Central memory CD4-positive, alpha-beta T cell (primary cell): ENCODE data around the gene CNTNAP2.
"Not testable (repeated sequence)": the region's sequence is repeated elsewhere in the genome, so short reads cannot be mapped to it uniquely, and the experiment has no call there.

ENCODE experiments used
- DNase-seq: peaks from one replicate; pipeline ENCODE4 v3.0.0; 2022

Gene CNTNAP2

DNA sequence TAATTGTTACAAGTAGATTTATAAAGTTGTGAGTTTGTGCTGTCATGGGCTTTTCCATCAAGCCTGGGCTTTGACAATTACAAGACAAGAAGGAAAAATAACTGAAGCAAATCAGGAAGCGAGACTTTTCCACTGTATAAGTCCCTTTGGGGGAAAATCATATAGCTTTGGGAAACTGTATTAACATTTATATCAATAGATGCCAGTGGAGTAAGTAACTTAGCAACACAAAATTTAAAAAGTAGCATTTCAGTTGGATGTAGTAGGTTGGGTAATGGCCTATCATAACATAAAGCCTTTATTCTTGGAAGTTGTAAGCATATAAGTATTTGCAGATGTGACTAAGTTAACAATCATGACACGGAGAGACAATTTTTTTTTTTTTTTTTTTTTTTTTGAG is 931.1 kb downstream of the CNTNAP2 start:
- no peak for DNase-seq

DNA sequence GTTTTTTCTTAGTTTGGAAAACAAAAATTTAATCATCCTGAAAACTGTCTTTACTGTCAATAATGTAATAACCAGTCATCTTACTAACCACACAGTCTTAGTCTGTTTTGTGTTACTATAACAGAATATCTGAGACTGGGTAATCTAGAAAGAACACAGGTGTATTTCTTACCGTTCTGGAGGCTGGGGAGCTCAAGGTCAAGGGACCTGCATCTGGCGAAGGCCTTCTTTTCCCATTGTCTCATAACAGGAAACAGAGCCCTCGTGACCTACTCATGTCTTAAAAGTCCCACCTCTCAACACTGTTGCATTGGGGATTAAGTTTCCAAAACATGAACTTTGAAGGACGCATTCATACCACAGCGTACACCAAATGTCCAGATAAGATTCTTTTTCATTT is 932.3 kb downstream of the CNTNAP2 start:
- no peak for DNase-seq

DNA sequence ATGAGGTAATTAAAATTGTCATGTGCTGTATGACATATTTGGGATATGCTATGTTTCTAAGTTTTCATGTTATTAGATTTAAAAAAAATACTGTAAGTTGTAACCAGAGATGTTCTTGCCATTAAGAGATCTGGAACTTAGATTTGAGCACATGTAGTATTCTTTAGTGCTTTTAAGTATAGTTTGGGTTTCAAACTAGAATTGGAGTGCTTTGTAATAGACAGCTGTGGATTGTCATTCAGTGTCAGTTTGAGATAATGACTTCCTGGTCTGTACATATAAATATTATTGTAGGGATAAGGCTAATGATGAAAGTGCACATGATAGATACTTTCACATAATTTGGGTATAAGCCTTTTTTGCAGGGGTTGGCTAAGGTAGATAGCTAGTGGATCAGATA is 936.2 kb downstream of the CNTNAP2 start:
- DNase-seq, result no peak

DNA sequence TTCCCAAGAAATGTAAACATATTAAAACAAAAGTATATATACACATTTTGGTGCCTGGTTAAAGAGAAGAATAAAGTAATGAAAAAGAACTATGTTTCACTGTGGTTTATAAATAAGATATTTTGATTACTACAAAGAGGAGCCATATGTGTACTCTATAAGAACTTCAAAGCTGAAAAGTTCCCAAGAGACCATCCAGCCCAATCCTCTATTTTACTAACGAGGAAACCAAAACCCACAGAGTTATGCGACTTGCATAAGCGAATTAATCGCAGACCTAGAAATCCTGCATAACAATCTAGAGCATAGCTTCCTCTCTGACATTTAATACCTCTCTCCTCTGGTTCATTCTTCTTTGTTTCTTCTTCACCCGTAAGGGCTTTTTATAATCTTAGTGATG is 937.1 kb downstream of the CNTNAP2 start:
- DNase-seq, result no peak

DNA sequence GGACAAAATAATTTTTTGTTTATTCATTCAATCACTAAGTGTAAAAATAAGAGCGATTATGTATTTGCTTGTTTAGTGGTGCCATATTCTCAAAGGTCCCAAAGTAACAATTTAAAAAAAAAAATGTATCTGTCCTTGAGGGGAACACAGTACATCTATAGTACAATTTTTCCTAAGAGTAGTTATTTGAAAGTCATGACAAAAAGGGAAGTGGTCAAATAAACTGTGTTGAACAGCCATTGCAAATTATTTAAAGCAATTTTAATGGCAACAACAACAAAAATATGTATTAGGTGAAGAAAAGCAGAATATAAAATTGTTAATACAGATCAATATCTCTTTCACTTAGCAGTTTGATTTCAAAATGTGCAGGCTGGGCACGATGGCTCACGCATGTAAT is 943.5 kb downstream of the CNTNAP2 start:
- DNase-seq, result no peak

DNA sequence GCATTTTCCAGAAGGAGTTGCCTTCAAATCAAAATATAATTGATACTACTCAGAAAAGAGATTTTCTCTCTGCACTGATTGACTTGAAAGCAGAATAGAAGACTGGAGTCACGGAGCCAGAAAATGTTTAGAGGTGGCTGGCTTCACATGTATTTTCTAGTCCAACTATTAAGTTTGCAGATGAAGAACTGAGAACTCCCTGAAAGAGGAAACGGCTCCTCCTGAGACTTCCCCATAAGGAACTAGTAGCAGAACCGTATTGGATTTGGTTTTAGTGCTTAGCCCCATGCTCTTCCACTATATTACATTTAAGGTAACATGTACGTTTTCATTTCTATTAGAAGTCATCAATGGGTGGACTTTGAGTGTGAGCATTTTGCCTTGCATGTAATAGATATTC is 946.3 kb downstream of the CNTNAP2 start:
- no peak for DNase-seq

DNA sequence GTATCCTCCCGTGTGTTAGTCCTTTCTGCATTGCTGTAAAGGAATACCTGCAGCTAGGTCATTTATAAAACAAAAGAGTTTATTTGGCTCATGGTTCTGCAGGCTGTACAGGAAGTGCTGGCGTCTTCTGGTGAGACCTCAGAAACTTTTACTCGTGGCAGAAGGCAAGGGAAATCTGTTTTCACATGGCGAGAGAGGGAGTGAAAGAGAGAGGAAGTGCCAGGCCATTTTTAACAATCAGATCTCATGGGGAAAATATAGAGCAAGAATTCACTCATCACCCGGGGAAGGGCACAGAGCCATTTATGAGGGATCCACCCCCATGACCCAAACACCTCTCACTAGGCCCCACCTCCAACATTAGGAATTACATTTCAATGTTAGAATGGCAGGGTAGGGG is 952.2 kb downstream of the CNTNAP2 start:
- no peak for DNase-seq

DNA sequence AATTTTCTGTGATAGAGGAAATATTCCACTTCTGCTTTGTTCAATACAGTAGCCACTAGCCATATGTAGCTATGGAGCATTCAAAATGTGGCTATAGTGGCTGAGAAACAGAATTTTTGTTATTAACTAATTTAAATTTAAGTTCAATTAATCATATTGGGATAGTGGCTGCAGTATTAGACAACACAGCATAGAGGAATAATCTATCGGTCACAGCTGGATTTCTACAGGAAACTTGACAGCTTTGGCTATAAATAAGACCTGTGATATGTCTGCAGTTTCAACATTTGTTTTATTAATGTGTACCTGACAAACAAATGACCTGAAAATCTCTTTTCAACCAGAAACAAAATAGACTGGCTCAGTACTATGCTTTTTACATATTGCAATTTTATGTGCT is 953.2 kb downstream of the CNTNAP2 start:
- DNase-seq, result no peak

DNA sequence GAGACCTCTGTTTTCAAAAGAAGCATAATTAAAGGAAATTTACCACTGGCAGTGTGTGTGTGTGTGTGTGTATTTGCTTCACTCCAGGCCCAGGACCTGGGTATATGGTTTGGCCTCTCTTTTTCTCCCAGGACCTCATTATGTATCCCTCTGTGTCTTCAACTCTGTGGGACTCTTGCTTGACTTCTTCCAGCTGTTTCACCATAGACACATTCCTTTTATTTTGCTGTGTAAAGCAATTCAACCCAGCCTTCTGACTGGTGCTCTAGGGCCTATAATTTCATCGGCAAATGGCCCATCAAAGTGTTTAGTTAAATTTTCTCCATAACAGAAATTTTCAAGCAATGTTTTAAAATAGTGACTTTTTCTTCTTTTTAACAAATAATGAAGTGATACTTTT is 954.3 kb downstream of the CNTNAP2 start:
- no peak for DNase-seq

DNA sequence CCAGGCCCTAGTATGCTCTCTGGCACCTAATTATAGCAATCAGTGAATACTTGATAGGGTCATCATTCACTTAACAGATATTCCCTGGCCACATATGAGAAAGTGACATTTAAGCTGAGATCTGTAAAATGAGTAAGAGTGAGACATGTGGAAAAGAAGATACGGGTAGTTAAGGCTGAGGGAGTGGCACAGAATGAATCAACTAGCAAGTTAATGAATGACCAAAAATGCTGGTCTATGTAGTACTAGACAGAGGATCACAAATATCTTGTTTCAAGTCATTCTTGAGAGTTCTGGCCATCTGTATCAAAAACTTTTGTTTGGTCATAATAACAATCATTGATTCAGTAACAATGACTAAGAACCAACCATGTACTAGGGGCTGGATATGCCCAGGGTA is 954.9 kb downstream of the CNTNAP2 start:
- DNase-seq, result no peak

DNA sequence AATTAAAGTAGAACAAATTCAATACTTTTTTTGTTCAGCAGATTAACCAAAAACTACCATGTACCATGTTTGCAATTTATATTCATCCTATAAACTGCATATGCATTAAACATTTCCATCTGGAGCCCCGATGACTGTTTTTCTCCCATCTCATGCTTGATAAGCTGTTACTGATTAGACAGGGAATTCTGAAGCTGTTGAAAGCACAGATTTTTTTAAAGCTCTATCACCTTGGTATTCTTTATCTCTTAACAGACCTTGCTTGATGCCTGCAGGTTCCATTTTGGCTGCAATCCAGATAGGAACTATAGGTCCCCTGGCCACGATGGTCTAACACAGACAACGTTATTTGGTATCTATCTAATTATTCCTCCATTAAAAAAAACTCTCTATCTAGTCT is 961.7 kb downstream of the CNTNAP2 start:
- no peak for DNase-seq

DNA sequence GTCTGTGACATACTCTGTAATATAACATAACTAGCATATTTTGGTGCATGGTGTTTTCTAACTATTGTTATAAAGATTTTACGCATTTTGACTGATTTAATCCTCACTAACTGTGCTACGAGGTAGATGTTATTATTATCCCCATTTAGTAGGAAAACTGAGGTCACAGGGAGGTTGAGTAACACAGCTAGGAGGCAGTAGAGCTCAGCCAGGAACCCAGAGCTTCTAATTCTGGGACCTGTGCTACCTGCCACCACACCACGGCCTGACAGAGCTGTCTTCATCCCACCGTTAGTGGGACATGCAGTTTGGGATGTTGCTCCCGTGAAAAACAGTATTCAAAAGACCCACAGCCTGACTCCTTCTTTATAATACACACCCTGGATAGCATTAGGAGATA is 962.5 kb downstream of the CNTNAP2 start:
- DNase-seq, result no peak

DNA sequence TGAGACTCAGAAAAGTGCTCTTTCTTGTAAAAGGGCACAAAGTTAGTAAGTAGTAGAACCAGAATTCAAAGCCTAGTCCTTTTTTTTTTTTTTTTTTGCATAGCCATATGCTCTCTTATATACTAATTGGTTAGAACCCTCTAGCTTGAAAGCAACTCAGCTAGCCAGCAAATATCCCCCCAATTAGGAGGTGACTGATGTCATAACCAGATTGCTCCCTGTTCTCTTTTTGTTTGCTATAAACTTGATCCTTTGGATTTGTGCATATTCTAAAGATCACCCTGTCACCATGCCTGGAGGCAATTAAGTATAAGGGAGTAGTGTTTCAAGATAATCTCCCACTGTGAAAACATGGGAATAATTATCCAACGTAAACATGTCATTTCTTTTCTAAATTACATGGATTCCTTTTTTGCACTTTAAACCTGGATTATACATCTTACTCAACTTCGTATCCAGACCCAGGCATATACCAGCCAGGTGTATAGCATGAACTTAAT is 963.4 kb downstream of the CNTNAP2 start:
- DNase-seq, result no peak

DNA sequence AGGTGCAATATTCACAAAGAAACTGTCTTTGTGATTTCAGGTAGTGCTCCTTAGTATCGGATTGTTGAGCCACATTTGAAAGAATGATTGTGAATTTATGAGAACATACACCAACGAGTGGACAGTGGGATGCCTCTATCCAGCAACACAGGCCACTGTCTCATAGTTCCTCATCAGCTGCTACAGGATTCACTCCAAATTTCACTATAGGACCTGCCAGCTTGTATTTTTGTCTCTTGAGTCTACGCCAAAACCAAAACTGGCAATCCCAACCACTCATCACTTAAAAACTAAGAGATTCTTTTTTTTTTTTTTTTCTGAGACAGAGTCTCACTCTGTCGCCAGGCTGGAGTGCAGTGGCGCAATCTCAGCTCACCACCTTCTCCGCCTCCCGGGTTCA is 964.5 kb downstream of the CNTNAP2 start:
- DNase-seq, result no peak

DNA sequence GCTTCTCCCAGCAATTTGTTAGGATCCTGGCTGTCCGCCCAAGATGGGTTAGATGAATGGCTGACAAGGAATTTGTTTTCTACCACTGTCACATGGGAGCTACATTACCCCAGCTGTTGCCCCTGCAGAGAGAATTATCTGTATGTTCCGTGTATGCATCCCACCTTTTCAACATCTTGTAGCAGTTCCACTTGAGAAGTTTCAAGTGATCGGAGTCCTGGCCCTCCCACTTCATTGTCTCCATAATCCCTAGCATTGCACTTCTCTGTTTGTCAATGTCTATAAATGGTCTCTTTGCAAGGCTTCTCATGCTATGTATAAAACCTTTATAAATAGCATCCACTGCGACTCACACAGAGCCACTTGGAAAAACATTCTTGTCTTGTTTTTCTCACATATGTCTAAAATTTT is 972.5 kb downstream of the CNTNAP2 start:
- no peak for DNase-seq

DNA sequence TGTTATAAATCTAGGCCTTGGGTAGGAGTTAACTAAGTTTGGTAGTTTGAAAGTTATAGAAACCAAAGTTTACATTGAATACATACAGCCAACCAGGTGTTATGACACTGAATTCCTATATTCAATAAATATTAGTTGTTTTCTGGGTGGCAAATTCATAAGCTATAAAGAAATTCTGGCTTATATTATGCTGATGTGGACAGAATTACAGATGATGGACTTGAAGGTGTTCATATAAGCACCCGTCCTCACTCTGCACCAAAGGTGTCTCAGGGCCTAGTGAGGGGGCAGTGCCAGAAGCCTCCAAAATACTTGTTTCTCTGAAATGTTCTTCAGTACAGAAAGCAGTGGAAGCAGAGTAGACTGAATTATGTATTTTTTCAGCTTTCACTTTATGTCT is 973.0 kb downstream of the CNTNAP2 start:
- DNase-seq, result no peak

DNA sequence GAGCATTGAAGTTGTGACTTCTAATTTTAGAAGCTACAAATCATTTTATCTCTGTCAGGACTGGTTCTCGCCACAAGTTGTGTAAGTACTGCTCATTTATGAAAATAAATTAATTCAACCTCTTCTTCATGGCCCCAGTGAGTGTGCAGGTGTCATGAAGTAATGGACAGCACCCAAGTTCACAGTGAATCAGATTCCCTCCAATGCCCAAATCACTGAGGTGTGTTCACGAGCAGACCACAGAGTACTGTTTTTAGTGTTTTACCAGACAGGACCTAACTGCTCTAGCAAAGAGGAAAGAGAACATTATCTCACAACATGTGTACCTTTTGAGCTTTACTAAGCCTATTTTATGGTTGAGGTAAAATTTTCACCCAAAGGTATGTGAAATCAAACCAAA is 980.0 kb downstream of the CNTNAP2 start:
- DNase-seq, result no peak

DNA sequence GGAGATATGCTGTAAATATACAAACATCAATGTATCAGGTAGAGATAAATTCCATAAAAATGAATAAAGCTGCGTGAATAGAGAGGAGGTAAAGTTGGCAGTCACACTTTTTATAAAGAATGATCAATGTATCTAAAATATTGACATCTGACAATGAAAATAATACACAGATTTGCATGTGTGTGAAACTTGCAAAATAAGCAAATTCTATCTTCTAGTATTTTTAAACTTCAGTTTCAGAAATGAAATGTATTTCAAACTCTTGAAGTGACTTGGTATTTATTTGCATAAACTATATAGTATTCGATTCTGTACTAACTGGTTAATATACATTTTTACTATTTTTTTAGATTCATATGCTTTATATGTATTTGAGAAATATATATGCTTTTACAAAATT is 986.6 kb downstream of the CNTNAP2 start:
- no peak for DNase-seq

DNA sequence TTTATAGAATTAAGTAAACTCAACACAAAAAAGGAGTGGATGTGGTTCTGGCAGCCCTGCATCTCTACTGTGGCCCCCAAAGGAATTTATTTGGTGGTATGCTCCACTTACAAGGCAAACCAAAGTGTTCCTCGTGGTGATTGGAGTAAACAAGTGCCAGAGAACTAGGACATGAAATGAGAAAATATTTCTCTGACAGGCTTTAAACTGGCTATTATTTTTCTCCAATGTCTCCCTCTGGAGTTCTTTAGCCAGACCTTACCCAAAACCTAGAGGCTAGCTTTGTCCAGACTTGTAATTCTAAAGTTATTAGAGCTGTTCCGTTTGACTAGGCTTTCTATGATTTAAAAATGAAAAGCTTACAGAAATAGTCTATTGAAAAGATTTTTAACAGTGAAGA is 990.1 kb downstream of the CNTNAP2 start:
- DNase-seq, result no peak

DNA sequence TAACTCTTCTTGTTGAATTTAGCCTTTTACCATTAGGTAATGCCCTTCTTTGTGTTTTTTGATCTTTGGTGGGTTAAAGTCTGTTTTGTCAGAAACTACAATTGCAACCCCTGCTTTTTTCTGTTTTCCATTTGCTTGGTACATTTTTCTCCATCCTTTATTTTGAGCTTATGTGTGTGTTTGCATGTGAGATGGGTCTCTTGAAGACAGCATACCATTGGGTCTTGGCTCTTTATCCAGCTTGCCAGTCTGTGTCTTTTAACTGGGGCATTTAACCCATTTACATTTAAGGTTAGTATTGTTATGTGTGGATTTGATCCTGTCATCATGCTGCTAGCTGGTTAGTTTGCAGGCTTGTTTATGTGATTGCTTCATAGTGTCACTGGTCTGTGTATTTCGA is 997.9 kb downstream of the CNTNAP2 start:
- not testable (repeated sequence) for DNase-seq

DNA sequence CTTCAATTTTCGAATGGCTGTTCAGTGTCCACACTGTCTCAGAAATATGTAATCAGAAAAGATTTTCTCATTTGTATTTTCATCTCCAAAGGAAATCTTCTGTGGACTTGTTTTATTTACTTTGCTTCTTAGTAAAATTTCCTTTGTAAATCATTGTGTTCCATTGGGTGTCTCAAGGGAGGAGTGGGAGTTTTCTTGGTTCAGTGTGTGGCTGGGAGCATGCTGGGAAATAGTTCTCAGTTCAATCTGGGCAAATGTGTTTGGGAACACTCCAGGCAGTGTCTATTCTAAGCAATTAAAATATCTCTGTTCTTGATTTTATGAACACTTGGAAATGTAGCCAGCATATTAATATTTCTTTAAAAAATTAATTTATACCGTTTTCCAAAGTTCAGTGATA is 1019.8 kb downstream of the CNTNAP2 start:
- DNase-seq, result no peak

DNA sequence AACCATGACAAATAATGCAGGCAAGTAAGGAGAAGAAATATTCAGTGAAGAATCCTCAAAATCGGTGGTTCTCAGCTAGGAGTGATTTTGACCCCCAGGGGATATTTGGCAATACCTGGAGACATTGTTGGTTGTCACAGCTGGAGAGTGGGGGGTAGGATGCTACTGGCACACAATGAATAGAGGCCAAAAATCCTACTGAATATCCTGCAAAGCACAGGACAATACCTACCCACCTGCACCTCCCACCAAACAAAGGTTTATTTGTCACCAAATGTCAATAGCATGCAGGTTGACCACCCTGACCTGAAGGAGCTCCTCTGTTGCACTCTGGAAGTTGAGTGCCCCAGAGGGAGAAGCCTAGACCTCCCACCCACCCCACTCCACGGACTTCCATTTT is 1028.6 kb downstream of the CNTNAP2 start:
- DNase-seq, result no peak

DNA sequence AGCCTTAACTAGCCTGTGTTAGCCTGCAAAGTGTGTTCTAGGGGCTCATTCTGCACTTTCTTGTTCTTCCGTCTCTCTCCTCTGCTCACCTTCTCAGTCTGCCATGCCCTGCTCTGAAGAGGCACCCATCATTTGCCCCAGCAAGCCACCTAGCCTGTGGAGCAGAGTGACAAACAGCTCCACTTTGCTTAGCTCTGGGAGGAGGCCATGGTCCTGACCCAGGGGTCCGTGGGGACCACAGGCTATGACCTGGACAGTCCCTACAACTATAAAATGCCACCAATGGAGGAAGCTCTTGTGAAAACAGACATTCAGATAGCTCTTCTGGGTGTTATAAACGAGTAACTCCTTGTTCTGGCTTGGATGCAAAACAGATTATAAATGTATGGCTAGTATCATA is 1029.6 kb downstream of the CNTNAP2 start:
- no peak for DNase-seq

DNA sequence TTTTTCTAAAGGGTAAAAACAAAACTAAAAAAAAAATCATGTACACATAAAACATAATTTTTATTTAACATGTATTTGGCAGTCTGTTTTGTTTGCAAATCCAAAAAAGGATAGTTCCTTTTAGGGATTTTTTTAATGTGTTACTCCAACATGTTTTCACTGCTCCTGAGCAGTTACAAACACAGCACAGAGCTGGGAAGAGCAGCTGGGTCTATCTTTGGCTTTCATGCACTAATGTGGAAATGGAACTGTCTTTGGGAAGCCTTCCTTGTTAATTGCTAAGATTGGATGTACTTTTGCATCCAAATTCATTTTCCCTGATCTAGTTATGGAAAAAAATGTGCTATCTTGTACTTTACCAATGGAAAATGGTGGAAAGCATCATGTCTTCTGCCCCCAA is 1035.1 kb downstream of the CNTNAP2 start:
- DNase-seq, result no peak

DNA sequence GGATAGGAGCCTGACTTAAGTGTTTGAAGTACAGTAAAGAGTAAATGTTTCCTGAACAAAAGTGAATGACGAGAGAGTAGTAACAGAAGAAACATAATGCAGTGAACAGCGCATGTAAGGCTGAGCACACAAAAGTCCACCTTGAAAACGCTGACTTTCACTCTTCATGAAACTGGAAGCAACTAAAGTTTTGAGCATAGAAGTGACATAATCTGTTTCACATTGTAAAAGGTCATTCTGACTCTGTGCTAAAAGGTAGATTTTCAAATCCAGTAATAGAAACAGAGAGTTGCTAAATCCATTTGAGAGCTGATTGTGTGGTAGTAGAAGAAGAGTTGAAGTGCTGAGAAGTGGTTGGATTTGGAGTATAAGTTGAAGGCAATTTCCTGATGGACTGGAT is 1037.0 kb downstream of the CNTNAP2 start:
- DNase-seq, result no peak

DNA sequence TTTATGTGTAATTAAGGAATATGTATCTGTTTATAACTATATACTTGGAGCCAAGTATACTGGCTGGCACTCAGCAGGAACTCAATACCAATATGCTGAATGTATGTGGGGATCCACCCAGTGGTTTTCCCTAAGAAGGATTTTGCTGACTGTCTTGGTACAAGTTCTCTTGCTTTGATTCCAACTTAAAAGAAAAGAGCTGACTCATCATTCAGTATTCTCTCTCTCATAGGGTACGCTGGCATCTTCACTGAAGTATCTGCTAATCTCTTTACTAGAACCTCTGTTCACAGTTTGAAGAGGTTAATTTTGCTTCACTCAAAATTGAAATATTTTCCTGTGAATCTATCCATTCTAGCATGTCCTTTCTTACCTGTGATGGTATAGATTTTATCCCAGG is 1044.8 kb downstream of the CNTNAP2 start:
- DNase-seq, result no peak
